Measurements from ENCODE around the gene PTPRK.

The PTPRK gene

GRCh38 chr6:128208851-128209580 is 311.4 kb downstream of the PTPRK start:
- TF ChIP-seq CTCF (IDR thresholded peaks at IDR 0.05; ENCODE audit: low read depth, low read length, missing control alignments), result no peak
- Histone ChIP-seq H3K27me3 (replicated peaks) (no peaks in the 10 kb centered on the region), H3K36me3 (replicated peaks) (no peaks in the 10 kb centered on the region), H3K4me3 (ENCODE audit: low read depth, low read length) (no peak overlapping the region), H3K27ac (peak overlapping the region; percentile 53)
- in situ Hi-C loops (cut with HindIII; ENCODE audit: low pct_ligation_motif_present, low sequenced_read_pairs), result no loop called here
- peak; percentile 62 for DNase-seq

DNA sequence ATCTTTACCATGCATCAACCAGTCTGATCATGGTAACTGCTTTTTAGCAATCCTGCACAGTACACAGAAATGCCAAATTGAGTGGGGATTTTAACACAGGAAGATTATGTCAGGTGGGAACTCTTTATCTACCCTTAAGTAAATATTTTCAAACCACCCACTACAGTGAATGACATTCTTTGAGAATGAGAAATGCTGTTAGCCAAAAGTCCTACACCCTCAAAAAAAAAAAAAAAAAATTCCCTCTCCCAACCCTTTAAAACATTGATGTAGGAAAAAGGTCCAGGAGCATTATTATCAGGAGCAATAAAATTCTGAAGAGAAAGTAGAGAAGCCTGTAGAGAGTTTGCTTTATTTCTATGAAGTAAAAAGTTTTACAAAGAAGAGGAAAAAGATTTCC is 312.3 kb downstream of the PTPRK start:
- Histone ChIP-seq H3K4me3 (ENCODE audit: low read depth, low read length) (no peak overlapping the region), H3K36me3 (replicated peaks) (no peaks in the 10 kb centered on the region), H3K27ac (peak overlapping the region; percentile 53), H3K27me3 (replicated peaks) (no peaks in the 10 kb centered on the region)
- in situ Hi-C loops (cut with HindIII; ENCODE audit: low pct_ligation_motif_present, low sequenced_read_pairs), result no loop called here
- DNase-seq, result no peak
- no peak for TF ChIP-seq CTCF (IDR thresholded peaks at IDR 0.05; ENCODE audit: low read depth, low read length, missing control alignments)

DNA sequence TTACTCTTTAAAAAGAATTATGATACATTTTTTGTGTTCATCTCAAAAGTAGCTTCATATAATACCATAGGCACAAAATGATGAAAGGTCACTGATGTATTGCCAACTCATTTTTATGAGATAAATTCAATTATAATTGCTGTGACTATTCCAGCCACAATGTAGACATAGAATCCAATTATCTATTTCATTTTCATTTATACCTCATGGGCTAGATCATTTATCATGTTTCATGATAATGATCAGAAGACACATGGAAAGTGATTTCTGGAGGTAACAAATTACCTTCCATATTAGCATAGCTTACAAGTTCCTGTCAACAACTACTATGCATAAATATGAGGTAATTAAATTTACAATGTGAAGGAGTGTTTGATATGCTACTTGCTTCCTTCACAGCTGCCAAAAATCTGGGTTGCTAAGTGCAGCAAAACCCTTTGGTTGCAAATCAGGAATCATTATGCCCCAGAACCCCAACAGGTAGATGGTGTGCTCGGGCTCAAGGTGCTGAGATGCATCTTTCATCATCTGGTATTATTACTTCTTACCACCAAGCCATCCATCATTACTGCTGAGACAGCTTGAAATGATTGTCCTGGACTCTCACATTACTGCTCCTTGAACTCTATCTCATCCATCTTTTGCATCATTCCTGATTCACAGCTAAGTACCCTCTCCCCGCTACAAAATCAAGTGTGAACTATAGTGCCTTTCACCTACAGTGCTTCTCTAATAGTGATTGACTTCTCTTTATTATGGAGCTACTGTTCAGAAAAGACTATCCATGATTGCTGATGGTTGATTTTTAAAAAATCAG is 313.6 kb downstream of the PTPRK start:
- Histone ChIP-seq H3K27ac (no peak overlapping the region), H3K4me3 (ENCODE audit: low read depth, low read length) (no peak overlapping the region), H3K36me3 (replicated peaks) (no peaks in the 10 kb centered on the region), H3K27me3 (replicated peaks) (no peaks in the 10 kb centered on the region)
- in situ Hi-C loops (cut with HindIII; ENCODE audit: low pct_ligation_motif_present, low sequenced_read_pairs), result no loop called here
- no peak for TF ChIP-seq CTCF (IDR thresholded peaks at IDR 0.05; ENCODE audit: low read depth, low read length, missing control alignments)
- DNase-seq, result no peak

GRCh38 chr6:128204616-128205015 is 315.8 kb downstream of the PTPRK start:
- in situ Hi-C loops (cut with HindIII; ENCODE audit: low pct_ligation_motif_present, low sequenced_read_pairs), result no loop called here
- no peak for TF ChIP-seq CTCF (IDR thresholded peaks at IDR 0.05; ENCODE audit: low read depth, low read length, missing control alignments)

GRCh38 chr6:128202169-128202765 is 318.1 kb downstream of the PTPRK start:
- no peak overlapping the region for H3K4me3 ChIP-seq (ENCODE audit: low read depth, low read length)
- no peak for DNase-seq
- in situ Hi-C loops (cut with HindIII; ENCODE audit: low pct_ligation_motif_present, low sequenced_read_pairs), result no loop called here
- no peak overlapping the region for H3K27ac ChIP-seq
- H3K36me3 ChIP-seq (replicated peaks), result no peaks in the 10 kb centered on the region
- no peak for TF ChIP-seq CTCF (IDR thresholded peaks at IDR 0.05; ENCODE audit: low read depth, low read length, missing control alignments)
- no peaks in the 10 kb centered on the region for H3K27me3 ChIP-seq (replicated peaks)

More at GRCh38 chr6:128204616-128205015, 315.8 kb downstream of the PTPRK start:
- DNase-seq, result no peak
- H3K27me3 ChIP-seq (replicated peaks), result no peaks in the 10 kb centered on the region
- H3K27ac ChIP-seq, result no peak overlapping the region
- no peaks in the 10 kb centered on the region for H3K36me3 ChIP-seq (replicated peaks)
- no peak overlapping the region for H3K4me3 ChIP-seq (ENCODE audit: low read depth, low read length)
